ENCODE measurements around the gene TLR8. TPM values are rescaled to one million over a fixed set of nuclear protein-coding genes. Genes with fewer than 3 reads are reported as not detected.
"Not testable (repeated sequence)": the region's sequence is repeated elsewhere in the genome, so short reads cannot be mapped to it uniquely, and the experiment has no call there.

The TLR8 gene
- polyA plus RNA-seq, 3 donors from 2014 or later: 0.04 to 3.6 (median 0.68) TPM

- not testable (repeated sequence) for H3K4me3 Mint-ChIP-seq, DNase-seq, H3K27ac Mint-ChIP-seq, H3K36me3 Mint-ChIP-seq, H3K9me3 Mint-ChIP-seq
- Mint-ChIP-seq H3K27me3 (ENCODE audit: low read depth in 3 of 3) (peaks cover 0 to 22% (median 8%) of the 10 kb centered on the region in 3 donors), H3K4me1 (peaks cover 21 to 26% of the 10 kb centered on the region in 2 donors)
Observed at GRCh38 chrX:12943592-12943991, 37.2 kb downstream of the TLR8 start.

GRCh38 chrX:12944452-12944851, 38.0 kb downstream of the TLR8 start:
- peaks cover 29 to 34% of the 10 kb centered on the region in 2 donors for H3K4me1 Mint-ChIP-seq

GRCh38 chrX:12945494-12945893, 39.1 kb downstream of the TLR8 start:
- Mint-ChIP-seq H3K36me3 (no peaks in the 10 kb centered on the region), H3K4me1 (peaks cover 40 to 45% of the 10 kb centered on the region in 2 donors), H3K27me3 (ENCODE audit: low read depth in 3 of 3) (peaks cover 9 to 24% (median 13%) of the 10 kb centered on the region in 3 donors), H3K27ac (no peak overlapping the region), H3K4me3 (no peak overlapping the region), H3K9me3 (no peaks in the 10 kb centered on the region)
- no peak for DNase-seq

More at GRCh38 chrX:12944452-12944851, 38.0 kb downstream of the TLR8 start:
- not testable (repeated sequence) for H3K4me3 Mint-ChIP-seq, H3K9me3 Mint-ChIP-seq, H3K27ac Mint-ChIP-seq, H3K36me3 Mint-ChIP-seq, DNase-seq
- peaks cover 3 to 21% (median 7%) of the 10 kb centered on the region in 3 donors for H3K27me3 Mint-ChIP-seq (ENCODE audit: low read depth in 3 of 3)

- no peak overlapping the region for H3K4me3 Mint-ChIP-seq
- no peak for DNase-seq
- peak overlapping the region in 5 of 6 donors; percentile 90 to 98 (median 96) for H3K27ac Mint-ChIP-seq
- H3K4me1 Mint-ChIP-seq: peaks cover 49 to 54% of the 10 kb centered on the region in 2 donors
- no peaks in the 10 kb centered on the region for H3K36me3 Mint-ChIP-seq
- no peaks in the 10 kb centered on the region for H3K9me3 Mint-ChIP-seq
- H3K27me3 Mint-ChIP-seq (ENCODE audit: low read depth in 3 of 3): peaks cover 12 to 19% (median 13%) of the 10 kb centered on the region in 3 donors
Observed at GRCh38 chrX:12946406-12946805, 40.0 kb downstream of the TLR8 start.

- Mint-ChIP-seq H3K4me3 (peak overlapping the region; percentile 53 to 84 (median 61)), H3K27me3 (ENCODE audit: low read depth in 3 of 3) (peaks cover 8 to 19% (median 13%) of the 10 kb centered on the region in 3 donors), H3K27ac (peak overlapping the region; percentile 83 to 98 (median 96)), H3K36me3 (no peaks in the 10 kb centered on the region), H3K4me1 (peaks cover 53 to 59% of the 10 kb centered on the region in 2 donors), H3K9me3 (no peaks in the 10 kb centered on the region)
- peak; percentile 80 to 82 (median 81) for DNase-seq
Observed at GRCh38 chrX:12946838-12947544, 40.6 kb downstream of the TLR8 start.

GRCh38 chrX:12947545-12948235, 41.3 kb downstream of the TLR8 start:
- DNase-seq: no peak
- peaks cover 57 to 66% of the 10 kb centered on the region in 2 donors for H3K4me1 Mint-ChIP-seq
- H3K27me3 Mint-ChIP-seq (ENCODE audit: low read depth in 3 of 3): peaks cover 8 to 19% (median 13%) of the 10 kb centered on the region in 3 donors
- no peaks in the 10 kb centered on the region for H3K9me3 Mint-ChIP-seq
- peak overlapping the region in 1 of 5 donors; percentile 46 for H3K4me3 Mint-ChIP-seq
- H3K27ac Mint-ChIP-seq: peak overlapping the region; percentile 95 to 98 (median 97)
- no peaks in the 10 kb centered on the region for H3K36me3 Mint-ChIP-seq

GRCh38 chrX:12948495-12948894, 42.1 kb downstream of the TLR8 start:
- Mint-ChIP-seq H3K4me1 (peaks cover 65 to 74% of the 10 kb centered on the region in 2 donors), H3K36me3 (no peaks in the 10 kb centered on the region), H3K9me3 (no peaks in the 10 kb centered on the region), H3K27me3 (ENCODE audit: low read depth in 3 of 3) (peaks cover 10 to 19% (median 13%) of the 10 kb centered on the region in 3 donors), H3K27ac (peak overlapping the region; percentile 95 to 98 (median 97)), H3K4me3 (peak overlapping the region in 1 of 5 donors; percentile 11)
- DNase-seq: no peak

- peak overlapping the region; percentile 95 to 98 (median 97) for H3K27ac Mint-ChIP-seq
- peak overlapping the region; percentile 74 to 86 (median 75) for H3K4me3 Mint-ChIP-seq
- H3K4me1 Mint-ChIP-seq: peaks cover 74 to 82% of the 10 kb centered on the region in 2 donors
- H3K9me3 Mint-ChIP-seq: no peaks in the 10 kb centered on the region
- no peak for DNase-seq
- no peaks in the 10 kb centered on the region for H3K36me3 Mint-ChIP-seq
- H3K27me3 Mint-ChIP-seq (ENCODE audit: low read depth in 3 of 3): peaks cover 11 to 21% (median 14%) of the 10 kb centered on the region in 3 donors
Observed at GRCh38 chrX:12949205-12949926, 42.9 kb downstream of the TLR8 start.

GRCh38 chrX:12949927-12950656, 43.7 kb downstream of the TLR8 start:
- peaks cover 11 to 24% (median 16%) of the 10 kb centered on the region in 3 donors for H3K27me3 Mint-ChIP-seq (ENCODE audit: low read depth in 3 of 3)
- H3K4me3 Mint-ChIP-seq: peak overlapping the region; percentile 74 to 86 (median 75)
- H3K9me3 Mint-ChIP-seq: no peaks in the 10 kb centered on the region
- no peaks in the 10 kb centered on the region for H3K36me3 Mint-ChIP-seq
- peak overlapping the region; percentile 95 to 98 (median 97) for H3K27ac Mint-ChIP-seq
- DNase-seq: peak; percentile 85 to 89 (median 88)
- H3K4me1 Mint-ChIP-seq: peaks cover 81 to 90% of the 10 kb centered on the region in 2 donors

- Mint-ChIP-seq H3K36me3 (no peaks in the 10 kb centered on the region), H3K9me3 (no peaks in the 10 kb centered on the region), H3K4me1 (peaks cover 89 to 98% of the 10 kb centered on the region in 2 donors), H3K27ac (peak overlapping the region; percentile 95 to 98 (median 97)), H3K27me3 (ENCODE audit: low read depth in 3 of 3) (peaks cover 14 to 28% (median 18%) of the 10 kb centered on the region in 3 donors), H3K4me3 (peak overlapping the region; percentile 74 to 86 (median 75))
- DNase-seq: peak; percentile 65 to 72 (median 69)
Observed at GRCh38 chrX:12950851-12951594, 44.6 kb downstream of the TLR8 start.

GRCh38 chrX:12951595-12951975, 45.2 kb downstream of the TLR8 start:
- Mint-ChIP-seq H3K27ac (peak overlapping the region; percentile 95 to 98 (median 97)), H3K27me3 (ENCODE audit: low read depth in 3 of 3) (peaks cover 16 to 31% (median 21%) of the 10 kb centered on the region in 3 donors), H3K4me1 (peaks cover 94 to 98% of the 10 kb centered on the region in 2 donors), H3K4me3 (peak overlapping the region; percentile 38 to 86 (median 75)), H3K9me3 (no peaks in the 10 kb centered on the region), H3K36me3 (no peaks in the 10 kb centered on the region)
- DNase-seq: no peak

- peaks cover 91 to 97% of the 10 kb centered on the region in 2 donors for H3K4me1 Mint-ChIP-seq
- peak overlapping the region; percentile 75 to 100 (median 98) for H3K27ac Mint-ChIP-seq
- H3K27me3 Mint-ChIP-seq (ENCODE audit: low read depth in 3 of 3): peaks cover 23 to 31% (median 26%) of the 10 kb centered on the region in 3 donors
- no peaks in the 10 kb centered on the region for H3K36me3 Mint-ChIP-seq
- H3K9me3 Mint-ChIP-seq: no peaks in the 10 kb centered on the region
- H3K4me3 Mint-ChIP-seq: peak overlapping the region in 4 of 5 donors; percentile 10 to 81 (median 47)
- no peak for DNase-seq
Observed at GRCh38 chrX:12953420-12953819, 47.0 kb downstream of the TLR8 start.
